ENCODE data around the gene MAU2. TPM values are rescaled to one million over a fixed set of nuclear protein-coding genes. Genes with fewer than 3 reads are reported as not detected.
"Not testable (repeated sequence)": the region's sequence is repeated elsewhere in the genome, so short reads cannot be mapped to it uniquely, and the experiment has no call there.

MAU2 gene
- total RNA-seq, 1 donor from 2014 or later = 55.2 TPM

GRCh38 chr19:19385896-19386869 lies 65.6 kb downstream of the MAU2 start:
- peaks cover 60% of the 10 kb centered on the region for H3K4me1 ChIP-seq
- no peak for TF ChIP-seq POLR2AphosphoS5 (IDR thresholded peaks at IDR 0.05; ENCODE audit: insufficient read depth in 1 of 2, low read depth in 1 of 2)
- peak in 1 of 2 donors; percentile 22 for TF ChIP-seq POLR2A (IDR thresholded peaks at IDR 0.05)
- H3K27ac ChIP-seq = peak overlapping the region; percentile 85
- H3K27me3 ChIP-seq = no peaks in the 10 kb centered on the region
- H3K4me3 ChIP-seq = peak overlapping the region; percentile 66 to 98
- no peaks in the 10 kb centered on the region for H3K9me3 ChIP-seq
- intact Hi-C loops (cut with DNase I) = no loop called here
- DNase-seq (ENCODE audit: extremely low spot score in 2 of 2) = no peak
- no peaks in the 10 kb centered on the region for H3K36me3 ChIP-seq

DNA sequence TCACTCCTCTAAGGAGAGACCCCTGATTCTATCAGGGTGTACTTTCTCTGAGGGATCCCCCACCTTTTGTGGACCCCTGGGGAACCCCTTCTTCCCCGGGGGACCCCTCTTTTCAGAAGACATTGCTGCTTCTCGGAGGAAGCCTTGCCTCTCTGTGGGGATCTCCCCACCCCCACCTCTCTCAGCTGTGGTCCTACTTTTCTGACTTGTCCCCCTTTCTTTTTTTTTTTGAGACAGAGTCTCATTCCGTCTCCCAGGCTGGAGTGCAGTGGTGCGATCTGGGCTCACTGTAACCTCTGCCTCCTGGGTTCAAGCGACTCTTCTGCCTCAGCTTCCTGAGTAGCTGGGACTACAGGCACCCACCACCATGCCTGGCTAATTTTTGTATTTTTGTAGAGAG lies 66.5 kb downstream of the MAU2 start:
- TF ChIP-seq POLR2A (IDR thresholded peaks at IDR 0.05) (no peak), POLR2AphosphoS5 (IDR thresholded peaks at IDR 0.05; ENCODE audit: insufficient read depth in 1 of 2, low read depth in 1 of 2) (no peak)
- TF ChIP-seq, protein P1, sequence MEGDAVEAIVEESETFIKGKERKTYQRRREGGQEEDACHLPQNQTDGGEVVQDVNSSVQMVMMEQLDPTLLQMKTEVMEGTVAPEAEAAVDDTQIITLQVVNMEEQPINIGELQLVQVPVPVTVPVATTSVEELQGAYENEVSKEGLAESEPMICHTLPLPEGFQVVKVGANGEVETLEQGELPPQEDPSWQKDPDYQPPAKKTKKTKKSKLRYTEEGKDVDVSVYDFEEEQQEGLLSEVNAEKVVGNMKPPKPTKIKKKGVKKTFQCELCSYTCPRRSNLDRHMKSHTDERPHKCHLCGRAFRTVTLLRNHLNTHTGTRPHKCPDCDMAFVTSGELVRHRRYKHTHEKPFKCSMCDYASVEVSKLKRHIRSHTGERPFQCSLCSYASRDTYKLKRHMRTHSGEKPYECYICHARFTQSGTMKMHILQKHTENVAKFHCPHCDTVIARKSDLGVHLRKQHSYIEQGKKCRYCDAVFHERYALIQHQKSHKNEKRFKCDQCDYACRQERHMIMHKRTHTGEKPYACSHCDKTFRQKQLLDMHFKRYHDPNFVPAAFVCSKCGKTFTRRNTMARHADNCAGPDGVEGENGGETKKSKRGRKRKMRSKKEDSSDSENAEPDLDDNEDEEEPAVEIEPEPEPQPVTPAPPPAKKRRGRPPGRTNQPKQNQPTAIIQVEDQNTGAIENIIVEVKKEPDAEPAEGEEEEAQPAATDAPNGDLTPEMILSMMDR (IDR thresholded peaks at IDR 0.05) = no peak
- H3K36me3 ChIP-seq = no peaks in the 10 kb centered on the region
- DNase-seq (ENCODE audit: extremely low spot score in 2 of 2) = no peak
- intact Hi-C loops (cut with DNase I) = no loop called here
- peaks cover 60% of the 10 kb centered on the region for H3K4me1 ChIP-seq
- H3K27me3 ChIP-seq = no peaks in the 10 kb centered on the region
- H3K27ac ChIP-seq = peak overlapping the region; percentile 85
- no peaks in the 10 kb centered on the region for H3K9me3 ChIP-seq
- H3K4me3 ChIP-seq = peak overlapping the region in 1 of 2 donors; percentile 98

DNA sequence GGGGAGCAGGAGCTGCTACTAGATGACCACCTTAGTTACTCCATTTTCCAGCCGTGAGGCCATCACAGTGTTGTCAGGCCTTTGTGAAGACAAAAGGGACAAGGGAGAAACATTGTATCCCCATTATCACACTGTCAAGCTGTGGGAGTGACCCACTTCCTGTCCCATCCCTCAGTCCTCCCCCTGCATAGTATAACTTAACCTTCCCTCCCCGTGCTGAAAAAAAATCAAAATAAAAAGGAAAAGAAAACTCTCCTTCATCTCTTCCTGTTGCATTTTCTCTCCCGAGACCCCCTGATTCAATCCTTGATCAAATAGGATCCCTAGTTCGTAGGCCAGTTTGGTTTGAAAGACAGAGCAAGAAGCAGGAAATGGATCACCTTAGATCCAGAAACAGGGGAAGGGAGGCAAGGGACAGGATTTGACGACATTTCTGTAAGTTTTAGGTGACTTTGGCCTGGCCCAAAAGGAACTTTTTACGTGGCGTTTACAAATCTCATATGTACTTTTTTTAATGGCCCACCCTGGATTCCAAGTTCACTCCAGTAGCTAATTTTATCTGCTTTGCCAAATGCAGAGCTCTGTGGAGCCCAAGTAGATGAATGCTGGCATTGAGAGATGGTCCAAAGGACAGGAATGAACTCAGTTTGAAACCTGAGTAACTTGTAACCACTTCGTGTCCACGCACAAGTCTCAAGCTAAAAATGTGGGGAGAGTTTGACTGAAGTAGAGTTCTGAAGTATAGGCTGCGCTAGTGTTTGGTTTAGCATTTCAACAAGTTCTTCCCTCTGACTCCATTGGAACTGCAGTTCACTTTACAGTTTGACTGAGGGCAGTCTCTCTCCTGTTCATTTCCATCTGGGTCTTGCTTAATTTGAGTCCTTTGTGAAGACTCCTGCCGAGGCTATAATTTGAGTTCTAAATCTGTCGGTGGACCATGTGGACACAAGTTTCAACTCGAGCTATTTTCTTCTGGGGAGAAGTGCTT lies 68.2 kb downstream of the MAU2 start:
- DNase-seq (ENCODE audit: extremely low spot score in 2 of 2) = no peak
- Histone ChIP-seq H3K9me3 (no peaks in the 10 kb centered on the region), H3K4me1 (peaks cover 64% of the 10 kb centered on the region), H3K27ac (peak overlapping the region; percentile 20), H3K4me3 (no peak overlapping the region), H3K27me3 (no peaks in the 10 kb centered on the region), H3K36me3 (no peaks in the 10 kb centered on the region)
- TF ChIP-seq, protein P1 (IDR thresholded peaks at IDR 0.05) = no peak
- TF ChIP-seq POLR2AphosphoS5 (IDR thresholded peaks at IDR 0.05; ENCODE audit: insufficient read depth in 1 of 2, low read depth in 1 of 2) = no peak
- TF ChIP-seq POLR2A (IDR thresholded peaks at IDR 0.05) = no peak
- intact Hi-C loops (cut with DNase I) = no loop called here

DNA sequence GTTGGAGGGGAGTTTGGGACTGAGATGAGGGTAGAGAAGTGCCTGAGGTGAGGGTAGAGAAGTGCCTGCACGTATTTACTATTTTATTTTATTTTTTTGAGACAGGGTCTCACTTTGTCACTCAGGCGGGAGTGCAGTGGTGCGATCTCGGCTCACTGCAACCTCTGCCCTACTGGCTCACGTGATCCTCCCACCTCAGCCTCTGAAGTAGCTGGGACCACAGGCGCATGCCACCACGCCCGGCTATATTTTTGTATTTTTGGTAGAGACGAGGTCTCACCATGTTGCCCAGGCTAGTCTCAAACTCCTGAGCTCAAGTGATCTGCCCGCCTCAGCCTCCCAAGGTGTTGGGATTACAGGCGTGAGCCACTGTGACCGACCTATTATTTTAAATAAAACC lies 69.1 kb downstream of the MAU2 start:
- H3K9me3 ChIP-seq; H3K27me3 ChIP-seq; H3K4me3 ChIP-seq; intact Hi-C loops (cut with DNase I); H3K36me3 ChIP-seq; H3K27ac ChIP-seq; DNase-seq (ENCODE audit: extremely low spot score in 2 of 2): not testable (repeated sequence)
- peaks cover 67% of the 10 kb centered on the region for H3K4me1 ChIP-seq

DNA sequence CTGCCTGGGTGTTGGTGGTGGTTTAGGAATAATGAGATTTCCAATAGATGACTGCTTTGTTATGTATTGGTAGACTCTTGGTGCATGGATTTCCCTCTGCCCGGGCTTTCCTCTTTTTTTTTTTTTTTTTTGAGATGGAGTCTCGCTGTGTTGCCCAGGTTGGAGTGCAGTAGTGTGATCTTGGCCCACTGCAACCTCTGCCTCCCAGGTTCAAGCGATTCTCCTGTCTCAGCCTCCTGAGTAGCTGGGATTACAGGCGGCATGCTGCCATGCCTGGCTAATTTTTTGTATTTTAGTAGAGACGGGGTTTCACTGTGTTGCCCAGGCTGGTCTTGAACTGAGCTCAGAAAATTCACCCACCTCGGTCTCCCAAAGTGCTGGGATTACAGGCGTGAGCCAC lies 73.7 kb downstream of the MAU2 start:
- intact Hi-C loops (cut with DNase I); H3K36me3 ChIP-seq; H3K9me3 ChIP-seq; DNase-seq (ENCODE audit: extremely low spot score in 2 of 2); H3K4me3 ChIP-seq; H3K27ac ChIP-seq; H3K27me3 ChIP-seq: not testable (repeated sequence)
- H3K4me1 ChIP-seq = peaks cover 33% of the 10 kb centered on the region

DNA sequence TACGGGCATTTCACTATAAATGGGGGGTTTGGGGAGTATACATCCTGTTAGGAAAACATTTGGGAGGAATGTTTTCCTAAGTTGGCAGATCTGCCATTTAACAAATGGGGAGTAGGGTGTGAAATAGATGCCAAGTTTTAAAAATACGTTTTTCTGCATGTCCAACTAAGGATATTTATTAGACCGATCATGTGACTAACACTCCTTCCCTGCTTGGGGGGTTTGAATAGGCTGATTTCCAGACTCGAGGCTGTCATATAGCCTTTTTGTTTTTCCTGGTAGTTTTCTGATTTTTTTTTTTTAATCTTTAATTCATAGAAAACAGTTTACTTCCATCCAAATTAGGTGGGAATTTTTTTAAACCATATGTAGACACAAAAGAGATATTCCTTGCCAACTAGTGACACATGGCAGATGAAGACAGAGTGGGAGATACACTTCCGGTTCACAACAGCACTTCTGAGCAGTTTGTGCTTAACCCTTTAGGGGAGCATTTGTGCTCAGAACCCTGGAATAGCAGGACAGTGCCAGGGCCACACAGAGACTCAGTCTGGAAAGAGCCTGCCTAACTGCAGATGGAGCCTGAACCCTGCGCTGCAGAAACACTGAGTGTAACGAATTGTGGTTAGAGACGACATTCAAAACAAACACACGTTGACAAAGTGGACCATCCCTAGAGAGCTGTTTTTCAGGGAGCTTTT lies 79.3 kb downstream of the MAU2 start:
- no peaks in the 10 kb centered on the region for H3K9me3 ChIP-seq
- H3K4me1 ChIP-seq = peaks cover 27% of the 10 kb centered on the region
- intact Hi-C loops (cut with DNase I) = loop anchor here (10.0 kb wide), 1 partner anchor 85 kb away; no protein-coding TSS in a partner anchor
- no peak overlapping the region for H3K27ac ChIP-seq
- TF ChIP-seq POLR2A (IDR thresholded peaks at IDR 0.05) (no peak), POLR2AphosphoS5 (IDR thresholded peaks at IDR 0.05; ENCODE audit: insufficient read depth in 1 of 2, low read depth in 1 of 2) (no peak)
- TF ChIP-seq, protein P1 (IDR thresholded peaks at IDR 0.05) = no peak
- no peak for DNase-seq (ENCODE audit: extremely low spot score in 2 of 2)
- no peaks in the 10 kb centered on the region for H3K36me3 ChIP-seq
- H3K4me3 ChIP-seq = no peak overlapping the region
- H3K27me3 ChIP-seq = no peaks in the 10 kb centered on the region
